Psoas muscle (tissue), 8 donors: Measurements from ENCODE around the gene EHD4. TPM values are rescaled to one million over a fixed set of nuclear protein-coding genes. Genes with fewer than 3 reads are reported as not detected.

ENCODE experiments used
- ATAC-seq, 4 donors: fragments of 200-7000 bp; cut with Tn5 transposase; one replicate each; pipeline ENCODE4 v1.9.1; 2020; ENCODE audit warnings: moderate library complexity in 3 of 4, mild to moderate bottlenecking in 2 of 4
- DNase-seq, 2 donors: peaks; one replicate each; pipeline ENCODE4 v3.0.0-alpha.2; 2020
- H3K27ac ChIP-seq: fragments of 200-600 bp; one replicate; pipeline ENCODE4 v1.8.0; 2022
- H3K27me3 ChIP-seq, 3 donors: fragments of 200-600 bp in 1 of 3; one replicate each; pipeline versions ENCODE4 v1.6.1 to v1.8.0; 2013 to 2022; ENCODE audit warnings: low read length in 2 of 3, mild to moderate bottlenecking in 2 of 3, moderate library complexity in 1 of 3; ENCODE audit not compliant: insufficient read depth in 3 of 3
- H3K36me3 ChIP-seq, 2 donors: fragments of 200-600 bp in 1 of 2; one replicate each; pipeline versions ENCODE4 v1.6.1 to v1.8.0; 2013 to 2022; ENCODE audit warnings: low read depth in 1 of 2, mild to moderate bottlenecking in 1 of 2, moderate library complexity in 1 of 2; ENCODE audit not compliant: insufficient read depth in 1 of 2
- H3K4me1 ChIP-seq: fragments of 200-600 bp; one replicate; pipeline ENCODE4 v1.8.0; 2022
- H3K4me3 ChIP-seq: fragments of 200-600 bp; one replicate; pipeline ENCODE4 v1.8.0; 2022; ENCODE audit warnings: mild to moderate bottlenecking
- H3K9me3 ChIP-seq: fragments of 200-600 bp; one replicate; pipeline ENCODE4 v1.8.0; 2022
- WGBS, 3 donors: extraction: QIAGEN DNeasy Blood & Tissue Kit; methylation state at CpG; one replicate each; pipeline versions ENCODE4 v1.1.6 to v1.1.7; 2013; 5-methylcytosine and 5-hydroxymethylcytosine counted together
- intact Hi-C, 2 donors: fragments of 100-400 bp; cut with DNase I; formaldehyde crosslinking; loops; one replicate each; pipeline versions ENCODE4 v1.11.0 to v1.14.2; 2022
- polyA plus RNA-seq, 3 donors: library from polyadenylated mRNA; stranded (reverse); fragments of 200-250 nt; gene quantifications; one replicate each; pipeline ENCODE4 v1.2.3, GENCODE V29; 2013
- total RNA-seq, 4 donors: library from RNA; stranded (reverse); fragmentation: NEBNext Ultra II Directional in 2 of 4; extraction: Animal tissue kit (Norgen Biotek cat#: 25700) in 2 of 4; gene quantifications; one replicate each; pipeline versions ENCODE4 v1.2.1 to v1.2.4, GENCODE V29; 2021 to 2023
- TF ChIP-seq, protein P1 (sequence below): fragments of 200-600 bp; IDR thresholded peaks from one replicate; pipeline ENCODE4 v1.8.0; 2022; ENCODE audit warnings: antibody characterized with exemption
- donor health status: healthy with polysubstance abuse.
- donor health status: DM: no; HTN: no; CAD: no; lungs with moderate emphysema.
- donor health status: Bipolar disorder and iron deficiency.
- donor health status: healthy.
- donor health status: DM: yes; HTN: yes; CAD: no.
- donor health status: DM: no; HTN: no; CAD: no.
- donor health status: DM: no; HTN: no; CAD: no.
- donor health status: DM: yes; HTN: yes; CAD: no.

The EHD4 gene
- total and polyA plus RNA-seq, 7 donors, result 1.7 to 9.6 (median 5.3) TPM

DNA sequence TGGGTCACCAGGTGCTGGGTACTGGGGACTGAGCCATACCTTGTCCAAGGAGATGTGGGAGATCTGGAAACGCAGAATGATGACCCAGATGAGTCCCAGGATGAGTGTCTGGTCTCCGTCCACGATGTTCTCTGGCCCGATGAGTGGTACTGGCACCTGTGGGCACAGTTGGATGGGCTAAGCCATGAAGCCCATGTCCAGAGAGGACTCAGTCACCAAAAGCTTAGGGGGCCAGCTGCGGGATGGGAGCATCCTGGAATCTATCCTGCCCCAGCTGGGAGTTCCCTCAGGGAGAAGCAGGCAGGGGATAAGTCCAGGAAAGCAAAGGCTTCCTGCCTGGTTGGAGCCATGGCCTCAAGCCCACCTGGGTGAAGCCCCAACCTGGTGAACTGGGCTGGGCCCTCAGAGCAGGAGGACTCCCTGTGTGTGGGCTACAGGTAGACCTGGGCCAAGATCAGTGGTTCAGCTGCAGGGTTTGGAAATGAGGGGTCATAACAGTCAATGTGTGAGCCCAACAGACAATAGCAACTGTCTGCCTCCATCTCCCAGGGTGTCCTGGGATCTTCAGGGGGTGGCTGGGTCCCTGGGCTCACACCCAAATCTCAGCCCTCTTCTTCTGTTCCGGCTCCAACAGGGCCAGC is 82.2 kb downstream of the EHD4 start:
- no peaks in the 10 kb centered on the region for H3K27me3 ChIP-seq
- WGBS, 3 donors, result 89 to 97% (median 90%) methylated on average over 6 of the region's 6 CpGs
- intact Hi-C loops, result no loop called here
- DNase-seq (peak in 1 of 2 donors; percentile 36), ATAC-seq (no peak)
- H3K27ac ChIP-seq, result no peak overlapping the region
- TF ChIP-seq, protein P1, sequence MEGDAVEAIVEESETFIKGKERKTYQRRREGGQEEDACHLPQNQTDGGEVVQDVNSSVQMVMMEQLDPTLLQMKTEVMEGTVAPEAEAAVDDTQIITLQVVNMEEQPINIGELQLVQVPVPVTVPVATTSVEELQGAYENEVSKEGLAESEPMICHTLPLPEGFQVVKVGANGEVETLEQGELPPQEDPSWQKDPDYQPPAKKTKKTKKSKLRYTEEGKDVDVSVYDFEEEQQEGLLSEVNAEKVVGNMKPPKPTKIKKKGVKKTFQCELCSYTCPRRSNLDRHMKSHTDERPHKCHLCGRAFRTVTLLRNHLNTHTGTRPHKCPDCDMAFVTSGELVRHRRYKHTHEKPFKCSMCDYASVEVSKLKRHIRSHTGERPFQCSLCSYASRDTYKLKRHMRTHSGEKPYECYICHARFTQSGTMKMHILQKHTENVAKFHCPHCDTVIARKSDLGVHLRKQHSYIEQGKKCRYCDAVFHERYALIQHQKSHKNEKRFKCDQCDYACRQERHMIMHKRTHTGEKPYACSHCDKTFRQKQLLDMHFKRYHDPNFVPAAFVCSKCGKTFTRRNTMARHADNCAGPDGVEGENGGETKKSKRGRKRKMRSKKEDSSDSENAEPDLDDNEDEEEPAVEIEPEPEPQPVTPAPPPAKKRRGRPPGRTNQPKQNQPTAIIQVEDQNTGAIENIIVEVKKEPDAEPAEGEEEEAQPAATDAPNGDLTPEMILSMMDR, result no peak
- H3K4me3 ChIP-seq, result no peak overlapping the region
- H3K9me3 ChIP-seq, result no peaks in the 10 kb centered on the region
- H3K36me3 ChIP-seq, result no peaks in the 10 kb centered on the region
- peaks cover 8% of the 10 kb centered on the region for H3K4me1 ChIP-seq

DNA sequence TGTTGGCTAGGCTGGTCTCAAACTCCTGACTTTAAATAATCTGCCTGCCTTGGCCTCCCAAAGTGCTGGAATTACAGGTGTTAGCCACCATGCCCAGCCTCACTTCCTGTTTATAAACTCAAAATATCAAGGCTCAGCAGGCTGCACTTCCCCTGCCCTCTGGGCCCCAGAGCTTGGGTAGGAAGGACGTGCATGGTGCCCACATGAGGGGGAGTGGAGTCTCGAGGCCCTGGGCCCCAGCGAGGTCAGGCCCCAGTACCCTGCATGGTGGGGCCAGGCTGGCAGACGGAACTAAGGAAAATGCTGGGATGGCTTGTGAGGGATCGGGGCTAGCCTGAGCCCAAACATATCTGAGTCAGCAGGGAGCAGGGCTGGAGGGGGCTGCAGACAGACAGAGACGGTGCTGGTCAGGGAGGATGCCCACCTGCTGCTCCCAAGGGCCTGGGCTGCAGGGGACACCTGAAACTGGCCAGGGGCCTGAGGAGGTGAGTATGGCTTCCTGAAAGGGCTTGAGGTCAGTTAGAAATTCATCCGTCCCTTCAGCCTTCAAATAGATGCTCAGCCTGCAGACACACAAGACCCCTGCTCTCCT is 83.6 kb downstream of the EHD4 start:
- WGBS, 3 donors, result 83 to 90% (median 88%) methylated on average over 7 of the region's 7 CpGs
- peak in 1 of 2 donors; percentile 25 for DNase-seq
- Histone ChIP-seq H3K27me3 (no peaks in the 10 kb centered on the region), H3K4me1 (peaks cover 1% of the 10 kb centered on the region), H3K4me3 (no peak overlapping the region), H3K27ac (no peak overlapping the region), H3K36me3 (no peaks in the 10 kb centered on the region), H3K9me3 (no peaks in the 10 kb centered on the region)
- intact Hi-C loops, result loop anchor here in 1 of 2 donors (5.0 kb wide), 1 partner anchor 46 kb away; no protein-coding TSS in a partner anchor
- TF ChIP-seq, protein P1, result no peak
- no peak for ATAC-seq

DNA sequence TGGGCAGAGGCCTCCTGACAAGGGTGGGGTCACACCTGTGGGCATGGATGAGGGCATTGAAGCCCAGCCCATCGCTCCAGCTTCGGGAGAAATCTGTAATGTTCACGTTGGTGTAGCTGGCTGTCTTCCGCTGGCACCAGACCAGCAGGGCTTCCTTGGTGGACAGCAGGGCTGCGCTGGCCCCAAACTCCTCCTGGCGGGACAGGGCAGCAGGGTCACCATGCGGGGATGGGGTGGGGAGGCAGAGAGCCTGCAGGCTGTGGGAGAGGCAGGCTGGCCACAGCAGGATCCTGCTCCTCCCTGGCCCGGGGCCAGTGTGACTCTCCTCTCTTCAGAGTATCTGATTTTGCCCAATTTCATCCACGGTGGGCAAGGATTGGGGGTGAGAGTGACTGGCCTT is 84.5 kb downstream of the EHD4 start:
- 83 to 86% (median 83%) methylated on average over 8 to 9 of the region's 9 CpGs for WGBS, 3 donors
- Histone ChIP-seq H3K4me3 (no peak overlapping the region), H3K27me3 (no peaks in the 10 kb centered on the region), H3K9me3 (no peaks in the 10 kb centered on the region), H3K4me1 (no peaks in the 10 kb centered on the region), H3K27ac (no peak overlapping the region), H3K36me3 (no peaks in the 10 kb centered on the region)
- DNase-seq, result no peak
- intact Hi-C loops, result loop anchor here in 1 of 2 donors (5.0 kb wide), 1 partner anchor 46 kb away; no protein-coding TSS in a partner anchor
- TF ChIP-seq, protein P1, result no peak
- ATAC-seq, result no peak

DNA sequence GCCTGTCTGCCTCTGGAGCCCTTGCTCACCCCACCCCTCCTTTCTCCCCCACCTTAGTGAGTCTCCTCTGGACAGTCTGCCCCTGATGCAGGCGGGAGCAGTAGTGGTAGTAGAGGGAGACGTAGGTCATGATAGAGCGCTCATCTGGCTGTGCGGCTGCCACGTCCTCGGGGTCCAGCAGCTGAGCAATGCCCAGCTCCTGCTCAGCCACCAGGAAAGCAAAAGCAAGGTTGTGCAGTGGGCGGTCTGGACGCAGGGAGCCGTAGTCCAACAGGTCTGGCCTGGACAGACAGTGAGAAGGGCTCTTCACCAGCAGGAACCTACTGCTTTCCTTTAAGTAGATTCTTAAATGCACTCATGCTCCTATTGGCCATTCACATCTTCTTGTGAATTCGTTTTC is 85.2 kb downstream of the EHD4 start:
- no peak for ATAC-seq

More for the DNA sequence above, 85.2 kb downstream of the EHD4 start:
- H3K4me3 ChIP-seq, result no peak overlapping the region
- no peak for DNase-seq
- no peak overlapping the region for H3K27ac ChIP-seq
- no peaks in the 10 kb centered on the region for H3K9me3 ChIP-seq
- intact Hi-C loops, result loop anchor here in 1 of 2 donors (5.0 kb wide), 1 partner anchor 45 kb away; no protein-coding TSS in a partner anchor
- peaks cover 2% of the 10 kb centered on the region for H3K4me1 ChIP-seq
- no peaks in the 10 kb centered on the region for H3K27me3 ChIP-seq
- 95 to 98% (median 96%) methylated on average over 10 of the region's 10 CpGs for WGBS, 3 donors
- TF ChIP-seq, protein P1, result no peak
- H3K36me3 ChIP-seq, result no peaks in the 10 kb centered on the region
